HCT116 (cell line): ENCODE data around the gene INO80. TPM values are rescaled to one million over a fixed set of nuclear protein-coding genes. Genes with fewer than 3 reads are reported as not detected.

ENCODE experiments used
- ATAC-seq: fragments of 200-7000 bp; cut with Tn5 transposase; 2 replicates; pipeline ENCODE4 v1.9.1; 2020; ENCODE audit warnings: mild to moderate bottlenecking, moderate library complexity
- BruUV-seq: library from RNA; stranded (reverse); fragments of 400-500 nt; replicated peaks from 2 replicates; lab custom pipeline; 2021; lab: Mats Ljungman, UMichigan
- CTCF ChIA-PET: fragments of 300-600 bp; sonication (Branson Sonifier 250); formaldehyde crosslinking; loops from one replicate; lab custom pipeline; 2021; ENCODE audit warnings: antibody characterized with exemption; lab: Charles Lee
- POLR2A ChIA-PET: fragments of 300-600, 350-600 bp; sonication (Branson Sonifier 250); formaldehyde crosslinking; loops from one replicate; lab custom pipeline; 2021; ENCODE audit warnings: antibody characterized with exemption; lab: Charles Lee
- RAD21 ChIA-PET, 2 experiments: fragments of 300-600 bp; sonication (Branson Sonifier 250); formaldehyde crosslinking; loops; one replicate each; lab custom pipeline; 2023; ENCODE audit warnings: low total read pairs in 2 of 2; ENCODE audit not compliant: uncharacterized antibody in 2 of 2, unreplicated experiment in 2 of 2, low non-redundant PET in 1 of 2; lab: Charles Lee
- DNase-seq: peaks from one replicate; pipeline ENCODE4 v3.0.0-alpha.2; 2010; ENCODE audit warnings: low read depth, low spot score
- H2AFZ ChIP-seq: fragments of 200-600 bp; shearing (Covaris generic), sonication (generic); 2 replicates; pipeline ENCODE4 v1.6.1; 2017; ENCODE audit warnings: low read depth, mixed run types, mixed read lengths, antibody characterized with exemption, low read length; ENCODE audit not compliant: poor library complexity, severe bottlenecking
- H3K27ac ChIP-seq: 2 replicates; pipeline ENCODE4 v1.5.1; 2012; ENCODE audit warnings: low read depth, low read length
- H3K27me3 ChIP-seq: fragments of 200-600 bp; sonication (generic); 2 replicates; pipeline ENCODE4 v1.6.1; 2016; ENCODE audit warnings: mixed run types, low read length, mixed read lengths; ENCODE audit not compliant: insufficient read depth
- H3K36me3 ChIP-seq, 2 experiments: fragments of 200-500 bp in 1 of 2; fragments of 200-600 bp in 1 of 2; sonication (Bioruptor generic) in 1 of 2; sonication (generic) in 1 of 2; 2 replicates each; pipeline versions ENCODE4 v1.5.1 to v1.6.1; 2014 to 2016; ENCODE audit warnings: low read length in 2 of 2, inconsistent platforms in 1 of 2, mixed read lengths in 1 of 2, mixed run types in 1 of 2; ENCODE audit not compliant: insufficient read depth in 2 of 2, control insufficient read depth in 1 of 2
- H3K4me1 ChIP-seq, 2 experiments: fragments of 200-600 bp in 1 of 2; sonication (generic) in 1 of 2; 2 replicates each; pipeline versions ENCODE4 v1.5.1 to v1.6.1; 2012 to 2017; ENCODE audit warnings: low read length in 2 of 2, inconsistent platforms in 1 of 2, mild to moderate bottlenecking in 1 of 2, mixed read lengths in 1 of 2, mixed run types in 1 of 2, moderate library complexity in 1 of 2; ENCODE audit not compliant: insufficient read depth in 2 of 2, control insufficient read depth in 1 of 2
- H3K4me2 ChIP-seq: fragments of 200-600 bp; sonication (generic); 2 replicates; pipeline ENCODE4 v1.6.1; 2017; ENCODE audit warnings: mixed run types, low read length, mixed read lengths
- H3K4me3 ChIP-seq, 2 experiments: fragments of 200-600 bp in 1 of 2; sonication (generic) in 1 of 2; replicated peaks in 1 of 2; 2 replicates each; pipeline ENCODE4 v1.5.1; 2011 to 2016; ENCODE audit warnings: low read length in 2 of 2, control low read depth in 1 of 2, low read depth in 1 of 2, mild to moderate bottlenecking in 1 of 2, mixed read lengths in 1 of 2, mixed run types in 1 of 2
- H3K79me2 ChIP-seq: fragments of 200-600 bp; sonication (generic); 2 replicates; pipeline ENCODE4 v1.6.1; 2017; ENCODE audit warnings: mild to moderate bottlenecking, mixed run types, low read length, moderate library complexity, mixed read lengths; ENCODE audit not compliant: insufficient read depth
- H3K9ac ChIP-seq: fragments of 200-600 bp; sonication (generic); 2 replicates; pipeline ENCODE4 v1.6.1; 2016; ENCODE audit warnings: low read length, mixed read lengths
- H3K9me2 ChIP-seq: fragments of 200-600 bp; sonication (generic), shearing (Covaris generic); 2 replicates; pipeline ENCODE4 v1.6.1; 2017; ENCODE audit warnings: mixed run types, mild to moderate bottlenecking, moderate library complexity; ENCODE audit not compliant: insufficient read depth
- H3K9me3 ChIP-seq, 2 experiments: fragments of 200-500 bp in 1 of 2; fragments of 200-600 bp in 1 of 2; sonication (Bioruptor generic) in 1 of 2; sonication (generic) in 1 of 2; 2 replicates each; pipeline ENCODE4 v1.6.1; 2014 to 2017; ENCODE audit warnings: low read length in 2 of 2, mixed read lengths in 2 of 2, inconsistent platforms in 1 of 2, low read depth in 1 of 2, mild to moderate bottlenecking in 1 of 2, mixed run types in 1 of 2, moderate library complexity in 1 of 2; ENCODE audit not compliant: control insufficient read depth in 1 of 2, insufficient read depth in 1 of 2
- H4K20me1 ChIP-seq: fragments of 200-600 bp; sonication (generic), shearing (Covaris generic); 2 replicates; pipeline ENCODE4 v1.6.1; 2017; ENCODE audit warnings: mixed run types, mild to moderate bottlenecking, moderate library complexity; ENCODE audit not compliant: insufficient read depth
- CBX3 ChIP-seq: IDR thresholded peaks from 2 replicates; pipeline ENCODE4 v1.6.1; 2012; ENCODE audit warnings: low read depth
- CEBPB ChIP-seq: IDR thresholded peaks from 2 replicates; pipeline ENCODE4 v1.6.1; 2012; ENCODE audit warnings: low read depth
- EGR1 ChIP-seq: IDR thresholded peaks from 2 replicates; pipeline ENCODE4 v1.6.1; 2012; ENCODE audit warnings: low read depth
- ELF1 ChIP-seq: IDR thresholded peaks from 2 replicates; pipeline ENCODE4 v1.6.1; 2012; ENCODE audit warnings: low read depth, borderline replicate concordance
- EZH2 ChIP-seq: fragments of 200-600 bp; sonication (generic); IDR thresholded peaks from 2 replicates; pipeline ENCODE4 v1.6.1; 2017; ENCODE audit warnings: antibody characterized with exemption, mixed run types
- EZH2phosphoT487 ChIP-seq: fragments of 200-600 bp; IDR thresholded peaks from 2 replicates; pipeline ENCODE4 v1.6.1; 2018; ENCODE audit warnings: antibody characterized with exemption, borderline replicate concordance
- JUND ChIP-seq: IDR thresholded peaks from 2 replicates; pipeline ENCODE4 v1.6.1; 2012
- POLR2A ChIP-seq: IDR thresholded peaks from 2 replicates; pipeline ENCODE4 v1.7.0; 2011; ENCODE audit warnings: borderline replicate concordance; ENCODE audit not compliant: insufficient read depth, insufficient read length; ENCODE audit errors: extremely low read depth
- POLR2AphosphoS5 ChIP-seq: IDR thresholded peaks from 2 replicates; pipeline ENCODE4 v1.6.1; 2011; ENCODE audit warnings: mild to moderate bottlenecking, low read depth, low read length, moderate library complexity
- RAD21 ChIP-seq: IDR thresholded peaks from 2 replicates; pipeline ENCODE4 v1.6.1; 2012; ENCODE audit warnings: low read depth, mild to moderate bottlenecking
- SP1 ChIP-seq: IDR thresholded peaks from 2 replicates; pipeline ENCODE4 v1.6.1; 2012; ENCODE audit warnings: low read depth
- SRF ChIP-seq: IDR thresholded peaks from 2 replicates; pipeline ENCODE4 v1.6.1; 2012; ENCODE audit warnings: low read depth
- TCF7L2 ChIP-seq: IDR thresholded peaks from 2 replicates; pipeline ENCODE4 v1.7.0; 2011; ENCODE audit warnings: borderline replicate concordance, inconsistent platforms; ENCODE audit not compliant: insufficient read depth, insufficient read length; ENCODE audit errors: extremely low read depth
- YY1 ChIP-seq: IDR thresholded peaks from 2 replicates; pipeline ENCODE4 v1.6.1; 2011; ENCODE audit warnings: low read length, low read depth, moderate library complexity, mild to moderate bottlenecking; ENCODE audit not compliant: insufficient replicate concordance; ENCODE audit errors: extremely low read depth
- ZNF274 ChIP-seq: fragments of 200-500 bp; sonication (Bioruptor generic); IDR thresholded peaks from 2 replicates; pipeline ENCODE4 v1.6.1; 2014; ENCODE audit warnings: mild to moderate bottlenecking, low read depth, low read length, inconsistent platforms
- intact Hi-C: fragments of 100-400 bp; cut with micrococcal nuclease; formaldehyde crosslinking; loops from 2 replicates; pipeline ENCODE4 v1.10.0; 2022
- total RNA-seq: library from RNA; stranded (reverse); gene quantifications from one replicate; pipeline ENCODE4 v1.2.1, GENCODE V29; 2021; ENCODE audit not compliant: unreplicated experiment
- TF ChIP-seq, protein P1 (sequence below): IDR thresholded peaks from 2 replicates; pipeline ENCODE4 v1.6.1; 2012
- TF ChIP-seq, protein P2 (sequence below), 3 experiments: fragments of 200-600 bp in 1 of 3; sonication (generic) in 1 of 3; IDR thresholded peaks in 2 of 3; conservative IDR thresholded peaks in 1 of 3; 2 replicates each; pipeline ENCODE4 v1.5.1; 2012 to 2017; ENCODE audit warnings: low read depth in 2 of 3, low read length in 2 of 3, antibody characterized with exemption in 1 of 3, borderline replicate concordance in 1 of 3, control low read depth in 1 of 3, mild to moderate bottlenecking in 1 of 3, mixed read lengths in 1 of 3, mixed run types in 1 of 3, moderate library complexity in 1 of 3; ENCODE audit not compliant: insufficient read depth in 1 of 3
- TF ChIP-seq, protein P3 (sequence below): IDR thresholded peaks from 2 replicates; pipeline ENCODE4 v1.6.1; 2011; ENCODE audit warnings: mild to moderate bottlenecking, low read length, moderate library complexity; ENCODE audit not compliant: insufficient replicate concordance; ENCODE audit errors: extremely low read depth
- TF ChIP-seq, protein P4 (sequence below): IDR thresholded peaks from 2 replicates; pipeline ENCODE4 v1.6.1; 2012; ENCODE audit warnings: low read depth
- TF ChIP-seq, protein P5 (sequence below): IDR thresholded peaks from 2 replicates; pipeline ENCODE4 v1.6.1; 2012

The INO80 gene
- total RNA-seq, 1 experiment from 2014 or later: 28.2 TPM

DNA sequence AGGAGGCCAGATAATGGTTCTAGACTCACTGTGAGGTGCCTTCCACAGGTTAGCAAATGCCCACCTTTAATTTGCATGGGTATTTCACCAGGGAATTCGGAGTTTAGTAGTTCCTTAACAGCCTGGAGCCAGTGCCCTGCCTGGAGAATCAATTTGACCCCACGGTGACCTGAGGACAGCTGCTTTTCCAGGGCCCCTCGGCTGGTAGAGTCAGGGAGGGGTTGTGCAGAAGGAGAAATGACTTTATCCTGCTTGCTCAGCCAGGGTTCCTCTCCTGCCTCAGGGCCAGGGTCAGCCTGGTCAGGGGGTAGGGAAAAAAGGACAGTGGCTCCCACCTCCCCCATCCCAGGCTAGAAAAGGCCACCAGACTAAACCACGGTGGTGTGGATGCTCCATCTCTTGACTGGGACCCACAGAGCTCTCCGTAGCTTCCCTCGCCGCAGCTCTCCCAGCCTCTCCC is 175.0 kb downstream of the INO80 start:
- H2AFZ ChIP-seq: no peak overlapping the region
- RAD21 ChIA-PET: interaction anchor here in 1 of 2 experiments (1.2 to 1.6 kb wide), 2 partner anchors 12 to 35 kb away, joined by 4 read pairs; partner anchors contain the start of gene DLL4
- POLR2A ChIA-PET: interaction anchor here (1.0 to 5.7 kb wide), 3 partner anchors 12 to 18 kb away, joined by 3 to 39 read pairs (median 39); partner anchors contain the start of genes CHAC1 and DLL4
- TF ChIP-seq, protein P1, sequence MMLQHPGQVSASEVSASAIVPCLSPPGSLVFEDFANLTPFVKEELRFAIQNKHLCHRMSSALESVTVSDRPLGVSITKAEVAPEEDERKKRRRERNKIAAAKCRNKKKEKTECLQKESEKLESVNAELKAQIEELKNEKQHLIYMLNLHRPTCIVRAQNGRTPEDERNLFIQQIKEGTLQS: no peak
- TF ChIP-seq YY1: no peak
- no peak for TF ChIP-seq TCF7L2
- no peak for TF ChIP-seq EZH2phosphoT487
- TF ChIP-seq EZH2: no peak
- TF ChIP-seq, protein P2, sequence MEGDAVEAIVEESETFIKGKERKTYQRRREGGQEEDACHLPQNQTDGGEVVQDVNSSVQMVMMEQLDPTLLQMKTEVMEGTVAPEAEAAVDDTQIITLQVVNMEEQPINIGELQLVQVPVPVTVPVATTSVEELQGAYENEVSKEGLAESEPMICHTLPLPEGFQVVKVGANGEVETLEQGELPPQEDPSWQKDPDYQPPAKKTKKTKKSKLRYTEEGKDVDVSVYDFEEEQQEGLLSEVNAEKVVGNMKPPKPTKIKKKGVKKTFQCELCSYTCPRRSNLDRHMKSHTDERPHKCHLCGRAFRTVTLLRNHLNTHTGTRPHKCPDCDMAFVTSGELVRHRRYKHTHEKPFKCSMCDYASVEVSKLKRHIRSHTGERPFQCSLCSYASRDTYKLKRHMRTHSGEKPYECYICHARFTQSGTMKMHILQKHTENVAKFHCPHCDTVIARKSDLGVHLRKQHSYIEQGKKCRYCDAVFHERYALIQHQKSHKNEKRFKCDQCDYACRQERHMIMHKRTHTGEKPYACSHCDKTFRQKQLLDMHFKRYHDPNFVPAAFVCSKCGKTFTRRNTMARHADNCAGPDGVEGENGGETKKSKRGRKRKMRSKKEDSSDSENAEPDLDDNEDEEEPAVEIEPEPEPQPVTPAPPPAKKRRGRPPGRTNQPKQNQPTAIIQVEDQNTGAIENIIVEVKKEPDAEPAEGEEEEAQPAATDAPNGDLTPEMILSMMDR (IDR thresholded peaks at IDR 0.05 in 2 of 3, conservative IDR thresholded peaks at IDR 0.05 in 1 of 3; ENCODE audit: borderline replicate concordance in 1 of 3, insufficient read depth in 1 of 3, low read depth in 2 of 3, low read length in 2 of 3): no peak
- TF ChIP-seq, protein P3, sequence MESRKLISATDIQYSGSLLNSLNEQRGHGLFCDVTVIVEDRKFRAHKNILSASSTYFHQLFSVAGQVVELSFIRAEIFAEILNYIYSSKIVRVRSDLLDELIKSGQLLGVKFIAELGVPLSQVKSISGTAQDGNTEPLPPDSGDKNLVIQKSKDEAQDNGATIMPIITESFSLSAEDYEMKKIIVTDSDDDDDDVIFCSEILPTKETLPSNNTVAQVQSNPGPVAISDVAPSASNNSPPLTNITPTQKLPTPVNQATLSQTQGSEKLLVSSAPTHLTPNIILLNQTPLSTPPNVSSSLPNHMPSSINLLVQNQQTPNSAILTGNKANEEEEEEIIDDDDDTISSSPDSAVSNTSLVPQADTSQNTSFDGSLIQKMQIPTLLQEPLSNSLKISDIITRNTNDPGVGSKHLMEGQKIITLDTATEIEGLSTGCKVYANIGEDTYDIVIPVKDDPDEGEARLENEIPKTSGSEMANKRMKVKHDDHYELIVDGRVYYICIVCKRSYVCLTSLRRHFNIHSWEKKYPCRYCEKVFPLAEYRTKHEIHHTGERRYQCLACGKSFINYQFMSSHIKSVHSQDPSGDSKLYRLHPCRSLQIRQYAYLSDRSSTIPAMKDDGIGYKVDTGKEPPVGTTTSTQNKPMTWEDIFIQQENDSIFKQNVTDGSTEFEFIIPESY: no peak
- no peak; the same call in 1 of the 2 replicates for TF ChIP-seq POLR2AphosphoS5
- TF ChIP-seq EGR1: no peak
- TF ChIP-seq JUND: no peak
- TF ChIP-seq ZNF274: no peak
- TF ChIP-seq CEBPB: no peak
- no peak for TF ChIP-seq SRF
- TF ChIP-seq POLR2A: no peak
- TF ChIP-seq, protein P4, sequence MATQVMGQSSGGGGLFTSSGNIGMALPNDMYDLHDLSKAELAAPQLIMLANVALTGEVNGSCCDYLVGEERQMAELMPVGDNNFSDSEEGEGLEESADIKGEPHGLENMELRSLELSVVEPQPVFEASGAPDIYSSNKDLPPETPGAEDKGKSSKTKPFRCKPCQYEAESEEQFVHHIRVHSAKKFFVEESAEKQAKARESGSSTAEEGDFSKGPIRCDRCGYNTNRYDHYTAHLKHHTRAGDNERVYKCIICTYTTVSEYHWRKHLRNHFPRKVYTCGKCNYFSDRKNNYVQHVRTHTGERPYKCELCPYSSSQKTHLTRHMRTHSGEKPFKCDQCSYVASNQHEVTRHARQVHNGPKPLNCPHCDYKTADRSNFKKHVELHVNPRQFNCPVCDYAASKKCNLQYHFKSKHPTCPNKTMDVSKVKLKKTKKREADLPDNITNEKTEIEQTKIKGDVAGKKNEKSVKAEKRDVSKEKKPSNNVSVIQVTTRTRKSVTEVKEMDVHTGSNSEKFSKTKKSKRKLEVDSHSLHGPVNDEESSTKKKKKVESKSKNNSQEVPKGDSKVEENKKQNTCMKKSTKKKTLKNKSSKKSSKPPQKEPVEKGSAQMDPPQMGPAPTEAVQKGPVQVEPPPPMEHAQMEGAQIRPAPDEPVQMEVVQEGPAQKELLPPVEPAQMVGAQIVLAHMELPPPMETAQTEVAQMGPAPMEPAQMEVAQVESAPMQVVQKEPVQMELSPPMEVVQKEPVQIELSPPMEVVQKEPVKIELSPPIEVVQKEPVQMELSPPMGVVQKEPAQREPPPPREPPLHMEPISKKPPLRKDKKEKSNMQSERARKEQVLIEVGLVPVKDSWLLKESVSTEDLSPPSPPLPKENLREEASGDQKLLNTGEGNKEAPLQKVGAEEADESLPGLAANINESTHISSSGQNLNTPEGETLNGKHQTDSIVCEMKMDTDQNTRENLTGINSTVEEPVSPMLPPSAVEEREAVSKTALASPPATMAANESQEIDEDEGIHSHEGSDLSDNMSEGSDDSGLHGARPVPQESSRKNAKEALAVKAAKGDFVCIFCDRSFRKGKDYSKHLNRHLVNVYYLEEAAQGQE: no peak
- TF ChIP-seq SP1: no peak
- TF ChIP-seq RAD21: no peak
- TF ChIP-seq CBX3: no peak
- no peak for TF ChIP-seq ELF1
- TF ChIP-seq, protein P5, sequence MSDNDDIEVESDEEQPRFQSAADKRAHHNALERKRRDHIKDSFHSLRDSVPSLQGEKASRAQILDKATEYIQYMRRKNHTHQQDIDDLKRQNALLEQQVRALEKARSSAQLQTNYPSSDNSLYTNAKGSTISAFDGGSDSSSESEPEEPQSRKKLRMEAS: no peak; the same call in 1 of the 2 replicates
- CTCF ChIA-PET: interaction anchor here (0.8 to 2.7 kb wide), 12 partner anchors 8 to 290 kb away, joined by 3 to 36 read pairs (median 6); partner anchors contain the start of genes CHAC1, CHP1 and DLL4
- peak overlapping the region; percentile 97 for H3K4me2 ChIP-seq
- H3K9me2 ChIP-seq: no peaks in the 10 kb centered on the region
- no peaks in the 10 kb centered on the region for H3K36me3 ChIP-seq
- no peaks in the 10 kb centered on the region for H3K79me2 ChIP-seq
- H3K4me3 ChIP-seq: peak overlapping the region; percentile 53 to 60
- H3K27ac ChIP-seq: peak overlapping the region; percentile 72
- H3K9ac ChIP-seq: peak overlapping the region; percentile 73
- BruUV-seq: TSS peak; percentile 77
- intact Hi-C loops: no loop called here
- H3K4me1 ChIP-seq: peaks cover 17 to 18% of the 10 kb centered on the region in 2 experiments; a peak in 3 of 4 replicates
- no peaks in the 10 kb centered on the region for H4K20me1 ChIP-seq
- DNase-seq: no peak
- ATAC-seq: no peak
- H3K9me3 ChIP-seq: no peaks in the 10 kb centered on the region
- no peaks in the 10 kb centered on the region for H3K27me3 ChIP-seq
